HepG2 (cell line): ENCODE results near the gene STRIT1.

Source experiments
- CREB3 ChIP-seq: sonication (generic); formaldehyde crosslinking; IDR thresholded peaks from 2 replicates; pipeline ENCODE4 v1.5.0; 2020; ENCODE audit warnings: missing genetic modification reagents
- HMGXB4 ChIP-seq, 2 experiments: sonication (generic) in 1 of 2; formaldehyde crosslinking in 1 of 2; IDR thresholded peaks; 2 replicates each; pipeline versions ENCODE4 v1.4.0 to v1.6.1; 2018 to 2020; ENCODE audit warnings: missing genetic modification reagents in 2 of 2, borderline replicate concordance in 1 of 2, low read depth in 1 of 2, mild to moderate bottlenecking in 1 of 2, missing biosample characterization in 1 of 2
- RAD21 ChIP-seq: fragments of 450-650 bp; formaldehyde crosslinking; IDR thresholded peaks from 2 replicates; pipeline ENCODE4 v1.5.0; 2020; ENCODE audit warnings: mild to moderate bottlenecking
- RNF2 ChIP-seq: fragments of 450-650 bp; conservative IDR thresholded peaks from 2 replicates; pipeline ENCODE4 v1.6.1; 2016; ENCODE audit warnings: low read depth
- ZSCAN29 ChIP-seq: sonication (generic); formaldehyde crosslinking; conservative IDR thresholded peaks from 2 replicates; pipeline ENCODE4 v1.4.0; 2020; ENCODE audit warnings: mild to moderate bottlenecking, missing genetic modification reagents

DNA sequence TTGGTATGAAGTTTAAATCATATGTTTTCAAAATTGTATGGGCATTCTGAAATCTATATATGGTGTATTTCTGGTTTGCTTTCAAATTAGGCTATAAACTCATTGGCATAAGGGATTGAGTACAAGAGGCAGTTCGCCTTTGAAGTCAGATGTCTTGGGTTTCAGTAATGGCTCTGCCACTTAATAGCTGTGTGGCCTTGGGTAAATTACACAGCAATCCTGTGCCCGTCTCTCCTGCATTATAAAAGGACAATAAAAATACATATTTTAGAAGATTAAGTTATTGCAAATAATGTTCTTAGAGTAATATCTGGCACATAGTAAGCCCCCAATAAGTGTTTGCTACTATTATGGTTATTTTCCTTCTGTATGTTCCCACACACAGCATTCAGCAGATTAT lies 20.4 kb upstream of the STRIT1 start:
- no peak for TF ChIP-seq RNF2
- TF ChIP-seq ZSCAN29 (CRISPR knock-in tag): no peak
- no peak for TF ChIP-seq RAD21 (CRISPR knock-in tag)
- TF ChIP-seq HMGXB4 (CRISPR knock-in tag; IDR thresholded peaks at IDR 0.05; ENCODE audit: borderline replicate concordance in 1 of 2, low read depth in 1 of 2): no peak
- no peak for TF ChIP-seq CREB3 (CRISPR knock-in tag)
